ENCODE measurements around the gene XYLT1.

The XYLT1 gene

GRCh38 chr16:17304106-17304490, 166.7 kb downstream of the XYLT1 start:
- no peak for DNase-seq

GRCh38 chr16:17303101-17303500, 167.7 kb downstream of the XYLT1 start:
- DNase-seq, result no peak

GRCh38 chr16:17302620-17303019, 168.1 kb downstream of the XYLT1 start:
- no peak for DNase-seq

- no peak for DNase-seq
Observed at GRCh38 chr16:17302214-17302613, 168.5 kb downstream of the XYLT1 start.

GRCh38 chr16:17301593-17302135, 169.1 kb downstream of the XYLT1 start:
- peak in 1 of 3 experiments; percentile 12 for DNase-seq

- DNase-seq, result no peak
Observed at GRCh38 chr16:17301184-17301583, 169.6 kb downstream of the XYLT1 start.

- DNase-seq, result no peak
Observed at GRCh38 chr16:17299790-17300189, 171.0 kb downstream of the XYLT1 start.

- no peak for DNase-seq
Observed at GRCh38 chr16:17298238-17298637, 172.5 kb downstream of the XYLT1 start.

GRCh38 chr16:17296431-17296830, 174.3 kb downstream of the XYLT1 start:
- peak in 1 of 3 experiments; percentile 2 for DNase-seq

- DNase-seq, result no peak
Observed at GRCh38 chr16:17295948-17296347, 174.8 kb downstream of the XYLT1 start.

GRCh38 chr16:17294856-17295255, 175.9 kb downstream of the XYLT1 start:
- DNase-seq, result no peak

- DNase-seq, result no peak
Observed at GRCh38 chr16:17293813-17294558, 176.8 kb downstream of the XYLT1 start.

- no peak for DNase-seq
Observed at GRCh38 chr16:17291289-17291688, 179.5 kb downstream of the XYLT1 start.

- DNase-seq, result no peak
Observed at GRCh38 chr16:17289674-17290635, 180.8 kb downstream of the XYLT1 start.

- no peak for DNase-seq
Observed at GRCh38 chr16:17289050-17289449, 181.7 kb downstream of the XYLT1 start.

- no peak for DNase-seq
Observed at GRCh38 chr16:17287166-17287800, 183.5 kb downstream of the XYLT1 start.

GRCh38 chr16:17286443-17286842, 184.3 kb downstream of the XYLT1 start:
- no peak for DNase-seq

- no peak for DNase-seq
Observed at GRCh38 chr16:17283016-17283415, 187.7 kb downstream of the XYLT1 start.

GRCh38 chr16:17282247-17282646, 188.5 kb downstream of the XYLT1 start:
- no peak for DNase-seq

GRCh38 chr16:17281052-17281451, 189.7 kb downstream of the XYLT1 start:
- DNase-seq, result no peak

GRCh38 chr16:17278988-17279387, 191.8 kb downstream of the XYLT1 start:
- no peak for DNase-seq

- DNase-seq, result no peak
Observed at GRCh38 chr16:17277981-17278381, 192.8 kb downstream of the XYLT1 start.

- DNase-seq, result no peak
Observed at GRCh38 chr16:17276610-17277009, 194.2 kb downstream of the XYLT1 start.

Data from NCI-H1417 (cell line).